ENCODE measurements around the gene ASCL5.

GRCh38 chr1:201103666-201104065 is 23.3 kb downstream of the ASCL5 start:
- TF ChIP-seq POLR2AphosphoS5 (IDR thresholded peaks at IDR 0.05; ENCODE audit: low read depth, low read length) (no peak), CTCF (IDR thresholded peaks at IDR 0.05) (no peak), TCF7L2 (IDR thresholded peaks at IDR 0.05; ENCODE audit: low read depth, low read length) (no peak), SIN3A (IDR thresholded peaks at IDR 0.05; ENCODE audit: borderline replicate concordance, insufficient read depth, low read depth, low read length) (no peak), REST (IDR thresholded peaks at IDR 0.05; ENCODE audit: insufficient read depth in 1 of 2, low read depth in 2 of 2, low read length in 1 of 2) (no peak)

Data from Panc1 (cell line).